GM21786 (cell line): ENCODE measurements around the gene RUNX1.

Experiments used
- ATAC-seq: cut with Tn5 transposase; IDR thresholded peaks from one replicate; pipeline ENCODE4 v1.9.1; 2021; ENCODE audit not compliant: unreplicated experiment

RUNX1 gene

DNA sequence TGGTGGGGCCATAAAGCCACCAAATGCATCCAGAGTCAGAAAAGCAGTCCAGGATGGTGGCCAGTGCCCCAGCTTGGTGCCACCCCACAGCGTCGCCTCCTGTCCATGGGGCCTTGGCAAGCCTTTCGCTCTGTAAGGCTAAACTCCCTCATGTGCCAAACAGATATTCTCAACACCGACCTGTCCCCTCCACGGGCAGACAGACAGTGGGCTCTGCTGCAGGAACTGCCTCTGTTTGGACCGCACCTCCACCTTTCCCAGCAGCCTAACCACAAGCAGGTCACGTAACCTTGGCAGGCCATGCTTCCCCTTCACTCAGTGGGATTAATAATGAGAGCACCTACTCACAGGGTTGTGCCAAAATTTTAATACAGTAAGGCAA, 11.7 kb downstream of the RUNX1 start:
- ATAC-seq: no peak

GRCh38 chr21:35036465-35037383, 12.4 kb downstream of the RUNX1 start:
- ATAC-seq: no peak

DNA sequence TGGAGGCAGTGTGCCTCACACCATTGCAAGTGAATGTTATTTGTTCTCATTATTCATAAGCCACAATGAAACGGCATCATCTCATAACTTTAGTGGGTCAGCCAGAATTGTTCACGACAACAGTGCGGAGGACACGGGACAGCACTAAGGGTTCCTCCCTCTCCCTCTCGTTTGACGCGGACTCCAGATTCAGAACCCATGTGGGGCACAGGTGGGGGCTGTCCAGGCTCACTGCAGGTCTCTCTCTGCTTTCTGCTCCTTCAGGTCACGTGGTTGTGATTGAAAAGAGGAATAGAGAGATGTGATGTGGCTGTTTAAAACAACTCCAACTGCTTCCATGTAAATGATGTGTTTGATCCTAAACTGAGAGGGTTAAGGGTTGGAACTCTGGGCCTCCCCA, 13.5 kb downstream of the RUNX1 start:
- no peak for ATAC-seq

DNA sequence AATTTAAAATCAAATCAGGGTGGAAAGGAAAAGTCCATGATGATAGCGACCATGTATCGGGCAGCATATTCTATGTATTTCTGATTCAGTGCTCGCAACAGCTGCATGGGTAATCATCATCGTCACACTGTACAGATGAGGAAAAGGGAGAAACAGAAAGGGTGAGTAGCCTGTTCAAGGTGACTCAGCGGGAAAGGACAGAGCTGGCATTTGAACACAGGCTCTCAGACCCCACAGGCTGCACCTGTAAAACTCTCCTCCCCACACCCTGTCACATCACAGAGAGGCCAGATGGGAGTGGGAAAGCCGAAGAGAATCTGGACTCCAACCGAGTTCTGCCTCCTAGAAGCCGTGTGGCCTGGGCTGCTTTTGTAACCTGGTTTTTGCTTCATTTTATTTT, 14.0 kb downstream of the RUNX1 start:
- no peak for ATAC-seq

- no peak for ATAC-seq
Measured at GRCh38 chr21:35034203-35034926, 14.7 kb downstream of the RUNX1 start.

- ATAC-seq: no peak
Measured at GRCh38 chr21:35032474-35033263, 16.4 kb downstream of the RUNX1 start.

- ATAC-seq: no peak
Measured at GRCh38 chr21:35028451-35028978, 20.6 kb downstream of the RUNX1 start.

- no peak for ATAC-seq
Measured at GRCh38 chr21:35027563-35028450, 21.3 kb downstream of the RUNX1 start.

GRCh38 chr21:35026617-35027562, 22.2 kb downstream of the RUNX1 start:
- peak; percentile 64 for ATAC-seq

GRCh38 chr21:35026153-35026500, 23.0 kb downstream of the RUNX1 start:
- ATAC-seq: no peak

DNA sequence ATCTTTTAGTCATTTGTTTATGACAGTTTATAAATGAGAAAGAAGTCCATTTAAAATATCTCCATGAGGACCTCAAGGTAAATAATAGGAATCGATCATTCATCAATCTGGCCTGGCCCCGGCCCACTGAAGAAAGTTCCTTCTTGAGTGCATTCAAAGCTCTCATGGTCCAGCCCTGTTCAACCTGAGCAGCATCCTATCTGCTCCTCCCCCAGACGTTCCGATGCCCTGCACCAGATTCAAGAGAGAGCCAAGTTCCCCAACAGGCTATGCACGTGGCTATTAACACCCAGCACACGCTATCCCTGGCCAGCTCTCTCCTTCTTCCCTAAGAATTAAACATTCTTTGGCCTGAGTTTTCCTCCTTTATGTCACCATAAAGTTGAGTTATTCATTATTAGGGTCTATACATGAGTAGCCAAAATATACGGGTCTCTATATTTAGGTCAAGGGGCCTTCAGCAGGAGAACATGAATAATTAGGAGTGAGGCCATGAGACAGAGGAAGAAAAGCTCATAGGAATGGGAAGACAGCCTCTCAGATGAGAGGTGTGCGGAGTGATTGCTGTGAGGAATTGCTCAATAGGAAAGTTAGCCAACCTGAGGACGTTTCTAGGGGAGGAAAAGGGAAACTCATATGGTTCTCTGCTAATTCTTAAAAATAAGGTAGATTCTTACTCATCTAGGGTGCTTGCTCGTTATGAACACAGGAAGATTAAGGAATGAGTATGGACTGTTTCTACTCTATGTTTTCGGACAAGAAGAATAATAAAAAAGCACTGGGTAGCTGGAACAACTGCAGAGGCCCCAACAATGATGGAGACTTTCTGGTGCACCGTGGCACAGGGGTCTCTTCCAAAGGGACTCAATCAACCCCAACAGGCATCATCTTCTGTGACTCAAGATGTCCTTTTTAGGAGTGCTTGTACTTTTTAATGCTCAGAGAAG, 23.6 kb downstream of the RUNX1 start:
- ATAC-seq: no peak

DNA sequence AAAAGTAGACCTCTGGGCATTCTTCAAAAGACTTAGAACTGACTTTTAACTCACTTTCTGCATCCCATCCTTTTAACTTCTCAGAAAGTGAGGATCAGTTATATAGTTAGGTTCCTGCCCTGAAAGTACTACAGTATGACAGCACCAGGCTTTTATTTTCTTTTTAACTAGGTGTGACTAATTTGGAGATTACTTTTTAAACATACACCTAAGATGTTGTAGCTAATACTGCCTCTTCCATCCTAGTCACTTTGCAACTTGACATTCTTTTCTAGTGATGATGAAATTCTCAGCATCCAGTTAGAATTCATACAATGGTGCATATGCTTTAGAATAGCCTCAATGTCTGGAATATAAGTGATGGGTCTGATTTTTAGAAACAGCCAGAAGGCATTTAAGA, 24.6 kb downstream of the RUNX1 start:
- ATAC-seq: no peak

- ATAC-seq: no peak
Measured at GRCh38 chr21:35024071-35024420, 25.1 kb downstream of the RUNX1 start.

GRCh38 chr21:35023396-35024070, 25.6 kb downstream of the RUNX1 start:
- ATAC-seq: no peak

GRCh38 chr21:35021546-35021945, 27.6 kb downstream of the RUNX1 start:
- no peak for ATAC-seq

- no peak for ATAC-seq
Measured at GRCh38 chr21:35020902-35021301, 28.2 kb downstream of the RUNX1 start.

DNA sequence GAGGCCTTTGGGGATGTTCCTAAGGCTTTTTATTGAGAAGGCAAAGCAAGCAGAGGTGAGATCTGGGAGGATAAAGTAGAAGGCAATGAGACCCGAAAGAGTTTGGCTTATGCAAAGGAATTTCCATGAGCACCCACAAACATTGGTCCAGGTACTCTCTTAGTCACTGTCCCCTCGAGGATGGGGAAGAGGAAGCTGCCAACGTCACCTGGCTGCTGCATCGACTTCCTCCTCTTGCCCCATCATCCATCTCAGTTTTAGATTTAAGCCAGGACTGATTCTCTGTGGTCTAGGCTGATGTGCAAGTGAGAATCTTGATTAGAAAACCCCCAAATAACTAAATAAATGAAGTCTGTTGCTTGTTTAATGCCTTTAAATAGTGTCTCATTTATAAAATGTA, 28.7 kb downstream of the RUNX1 start:
- no peak for ATAC-seq

DNA sequence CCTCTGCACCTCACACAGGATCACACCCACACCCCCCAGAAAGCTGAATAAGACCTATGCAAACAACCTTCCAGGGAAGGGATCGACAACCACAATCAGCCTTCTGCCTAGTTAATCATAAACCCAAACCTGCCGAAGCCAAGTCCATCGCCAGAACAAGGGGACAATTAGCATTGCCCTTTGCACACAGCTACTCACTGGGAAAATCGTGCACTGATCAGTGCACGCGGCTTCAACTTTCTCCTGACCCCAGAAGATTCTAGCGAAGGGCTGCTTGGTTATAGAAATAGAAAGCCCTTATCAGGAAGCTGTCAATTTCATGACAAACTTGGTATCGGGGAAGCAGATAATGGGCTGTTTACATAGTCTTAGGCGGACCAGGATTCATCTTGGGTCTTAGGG, 29.5 kb downstream of the RUNX1 start:
- ATAC-seq: no peak
